ENCODE measurements around the gene SLC2A9. TPM values are rescaled to one million over a fixed set of nuclear protein-coding genes. Genes with fewer than 3 reads are reported as not detected.

The SLC2A9 gene
- total RNA-seq, 4 donors from 2014 or later, result 8.0 to 18.7 (median 11.5) TPM

- no peaks in the 10 kb centered on the region for H3K36me3 ChIP-seq
- intact Hi-C loops (cut with DNase I), result no loop called here
- TF ChIP-seq CTCF (IDR thresholded peaks at IDR 0.05) (no peak), POLR2A (IDR thresholded peaks at IDR 0.05) (no peak)
- no peak for DNase-seq
- no peak overlapping the region for H3K27ac ChIP-seq
- H3K4me3 ChIP-seq, result no peak overlapping the region
- WGBS, 2 donors, result 66 to 91% methylated on average over 3 of the region's 3 CpGs
- H3K4me1 ChIP-seq, result no peaks in the 10 kb centered on the region
- H3K9me3 ChIP-seq, result no peaks in the 10 kb centered on the region
- no peaks in the 10 kb centered on the region for H3K27me3 ChIP-seq
Observed at GRCh38 chr4:9816285-9816684, 205.0 kb downstream of the SLC2A9 start.

- Histone ChIP-seq H3K36me3 (no peaks in the 10 kb centered on the region), H3K27me3 (no peaks in the 10 kb centered on the region), H3K4me3 (no peak overlapping the region), H3K27ac (no peak overlapping the region), H3K9me3 (no peaks in the 10 kb centered on the region), H3K4me1 (no peaks in the 10 kb centered on the region)
- intact Hi-C loops (cut with DNase I), result no loop called here
- DNase-seq, result no peak
- 50 to 69% methylated on average over 4 of the region's 4 CpGs for WGBS, 2 donors
- TF ChIP-seq CTCF (IDR thresholded peaks at IDR 0.05), result no peak
- no peak for TF ChIP-seq POLR2A (IDR thresholded peaks at IDR 0.05)
Observed at GRCh38 chr4:9812501-9813340, 208.6 kb downstream of the SLC2A9 start.

- TF ChIP-seq CTCF (IDR thresholded peaks at IDR 0.05) (no peak), POLR2A (IDR thresholded peaks at IDR 0.05) (no peak)
- H3K27me3 ChIP-seq, result no peaks in the 10 kb centered on the region
- no peaks in the 10 kb centered on the region for H3K9me3 ChIP-seq
- no peak for DNase-seq
- 76% methylated on average over 3 of the region's 3 CpGs for WGBS, 2 donors
- no peak overlapping the region for H3K27ac ChIP-seq
- intact Hi-C loops (cut with DNase I), result no loop called here
- no peaks in the 10 kb centered on the region for H3K36me3 ChIP-seq
- no peak overlapping the region for H3K4me3 ChIP-seq
- no peaks in the 10 kb centered on the region for H3K4me1 ChIP-seq
Observed at GRCh38 chr4:9811806-9812205, 209.5 kb downstream of the SLC2A9 start.

- H3K9me3 ChIP-seq, result no peaks in the 10 kb centered on the region
- DNase-seq, result no peak
- no peak overlapping the region for H3K27ac ChIP-seq
- no peaks in the 10 kb centered on the region for H3K4me1 ChIP-seq
- intact Hi-C loops (cut with DNase I), result no loop called here
- H3K4me3 ChIP-seq, result no peak overlapping the region
- TF ChIP-seq POLR2A (IDR thresholded peaks at IDR 0.05) (no peak), CTCF (IDR thresholded peaks at IDR 0.05) (no peak)
- H3K36me3 ChIP-seq, result no peaks in the 10 kb centered on the region
- 49 to 80% methylated on average over 3 to 5 of the region's 5 CpGs for WGBS, 2 donors
- no peaks in the 10 kb centered on the region for H3K27me3 ChIP-seq
Observed at GRCh38 chr4:9808077-9808476, 213.2 kb downstream of the SLC2A9 start.

GRCh38 chr4:9804918-9805317 lies 216.4 kb downstream of the SLC2A9 start:
- Histone ChIP-seq H3K9me3 (no peaks in the 10 kb centered on the region), H3K27me3 (no peaks in the 10 kb centered on the region), H3K4me3 (no peak overlapping the region), H3K4me1 (no peaks in the 10 kb centered on the region), H3K27ac (no peak overlapping the region), H3K36me3 (no peaks in the 10 kb centered on the region)
- DNase-seq, result no peak
- 72 to 89% methylated on average over 2 to 4 of the region's 5 CpGs for WGBS, 2 donors
- no peak for TF ChIP-seq POLR2A (IDR thresholded peaks at IDR 0.05)
- no peak for TF ChIP-seq CTCF (IDR thresholded peaks at IDR 0.05)
- intact Hi-C loops (cut with DNase I), result no loop called here
